Measurements from ENCODE around the gene CCK. TPM values are rescaled to one million over a fixed set of nuclear protein-coding genes. Genes with fewer than 3 reads are reported as not detected.

Gene CCK
- total and polyA plus RNA-seq, 5 donors from 2014 or later: not detected

DNA sequence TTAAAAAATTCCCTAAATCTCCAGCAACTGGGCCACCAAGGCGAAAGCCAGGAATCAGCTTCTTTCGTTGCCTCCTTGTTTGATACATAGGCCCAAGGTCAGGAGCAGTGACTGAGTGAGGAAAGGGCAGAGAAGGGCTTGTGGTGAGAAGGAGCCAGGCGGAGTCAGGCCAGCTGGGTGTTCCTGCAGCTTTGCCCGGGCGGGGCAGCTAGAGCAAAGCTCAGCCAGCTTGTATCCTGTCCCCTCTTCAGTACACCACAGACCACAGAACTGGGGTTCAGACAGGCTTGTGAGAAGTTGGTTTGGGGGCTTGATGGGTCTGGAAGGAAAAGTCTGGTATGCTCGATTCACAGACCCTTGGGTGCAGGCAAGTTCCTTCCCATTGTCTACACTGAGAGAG is 52.6 kb downstream of the CCK start:
- H3K4me1 ChIP-seq (ENCODE audit: control insufficient read depth, insufficient read depth, low read length, poor library complexity, severe bottlenecking): peaks cover 47% of the 10 kb centered on the region
- Mint-ChIP-seq H3K9me3 (peaks cover 0 to 2% (median 0%) of the 10 kb centered on the region in 7 donors), H3K4me3 (peak overlapping the region; percentile 37 to 68 (median 43)), H3K4me1 (peaks cover 29 to 57% (median 45%) of the 10 kb centered on the region in 4 donors), H3K36me3 (peaks cover 33% of the 10 kb centered on the region), H3K27ac (peak overlapping the region; percentile 82 to 97 (median 88)), H3K27me3 (no peaks in the 10 kb centered on the region)
- no peaks in the 10 kb centered on the region for H3K9me3 ChIP-seq (ENCODE audit: control insufficient read depth in 2 of 2, low read length in 2 of 2)
- no peaks in the 10 kb centered on the region for H3K27me3 ChIP-seq (ENCODE audit: control insufficient read depth, insufficient read depth, low read length)
- ATAC-seq (ENCODE audit: low read depth in 2 of 2) (peak; percentile 38 to 49), DNase-seq (peak in 1 of 3 donors; percentile 72)
- no peak overlapping the region for H3K27ac ChIP-seq (ENCODE audit: insufficient read depth, low read length, poor library complexity, severe bottlenecking)
- H3K36me3 ChIP-seq (ENCODE audit: control insufficient read depth, insufficient read depth, low read length): peaks cover 24% of the 10 kb centered on the region
- no peak overlapping the region for H3K4me3 ChIP-seq (ENCODE audit: low read depth, low read length)

DNA sequence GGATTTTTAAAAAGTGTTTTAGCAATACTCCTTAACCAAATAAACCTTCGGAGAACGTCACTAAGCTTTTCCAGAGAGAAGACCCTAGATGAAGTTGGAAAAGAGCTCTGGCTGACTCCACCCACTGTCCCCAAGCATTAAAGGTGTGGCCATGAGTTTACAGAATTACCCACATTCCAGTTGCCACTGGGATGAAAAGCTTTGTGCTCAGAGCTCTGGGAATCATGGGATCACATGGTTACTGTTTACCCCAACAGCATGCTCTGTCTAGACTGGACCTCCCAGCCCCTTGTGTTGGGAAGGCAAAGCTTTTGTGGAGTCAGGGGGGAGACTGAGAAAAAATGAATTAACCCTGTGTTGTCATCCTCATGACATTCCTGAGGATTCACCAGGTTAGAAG is 55.3 kb downstream of the CCK start:
- Mint-ChIP-seq H3K4me1 (peaks cover 9 to 32% (median 25%) of the 10 kb centered on the region in 4 donors), H3K9me3 (peaks cover 0 to 2% (median 0%) of the 10 kb centered on the region in 7 donors), H3K27ac (no peak overlapping the region), H3K36me3 (peaks cover 47% of the 10 kb centered on the region), H3K4me3 (no peak overlapping the region), H3K27me3 (no peaks in the 10 kb centered on the region)
- no peak overlapping the region for H3K27ac ChIP-seq (ENCODE audit: insufficient read depth, low read length, poor library complexity, severe bottlenecking)
- peaks cover 37% of the 10 kb centered on the region for H3K36me3 ChIP-seq (ENCODE audit: control insufficient read depth, insufficient read depth, low read length)
- no peaks in the 10 kb centered on the region for H3K9me3 ChIP-seq (ENCODE audit: control insufficient read depth in 2 of 2, low read length in 2 of 2)
- no peak for DNase-seq
- no peak overlapping the region for H3K4me3 ChIP-seq (ENCODE audit: low read depth, low read length)
- peaks cover 26% of the 10 kb centered on the region for H3K4me1 ChIP-seq (ENCODE audit: control insufficient read depth, insufficient read depth, low read length, poor library complexity, severe bottlenecking)
- no peak for ATAC-seq (ENCODE audit: low read depth in 2 of 2)
- no peaks in the 10 kb centered on the region for H3K27me3 ChIP-seq (ENCODE audit: control insufficient read depth, insufficient read depth, low read length)

DNA sequence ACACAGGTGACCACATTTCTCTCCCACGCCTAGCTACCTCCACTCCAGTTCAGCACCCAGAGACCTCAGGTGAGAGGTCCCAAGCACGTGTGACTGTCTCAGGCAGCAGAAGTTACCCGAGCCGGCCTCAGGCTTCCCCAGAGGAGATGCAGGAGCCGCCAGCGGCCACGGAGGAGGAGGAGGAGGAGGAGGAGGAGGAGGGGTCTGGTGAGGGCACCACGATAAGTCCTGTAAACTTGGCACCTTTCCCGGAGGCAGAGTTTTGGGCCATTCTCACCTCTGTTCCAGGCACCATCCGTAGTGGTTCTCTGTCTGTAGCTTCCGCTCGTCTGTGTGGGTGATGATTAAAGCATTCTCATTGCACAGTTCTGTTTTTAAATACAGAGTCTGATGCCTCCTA is 56.1 kb downstream of the CCK start:
- Histone ChIP-seq H3K36me3 (ENCODE audit: control insufficient read depth, insufficient read depth, low read length) (peaks cover 37% of the 10 kb centered on the region), H3K27ac (ENCODE audit: insufficient read depth, low read length, poor library complexity, severe bottlenecking) (no peak overlapping the region), H3K9me3 (ENCODE audit: control insufficient read depth in 2 of 2, low read length in 2 of 2) (no peaks in the 10 kb centered on the region), H3K27me3 (ENCODE audit: control insufficient read depth, insufficient read depth, low read length) (no peaks in the 10 kb centered on the region), H3K4me1 (ENCODE audit: control insufficient read depth, insufficient read depth, low read length, poor library complexity, severe bottlenecking) (peaks cover 21% of the 10 kb centered on the region), H3K4me3 (ENCODE audit: low read depth, low read length) (no peak overlapping the region)
- DNase-seq (no peak), ATAC-seq (ENCODE audit: low read depth in 2 of 2) (no peak)
- H3K4me3 Mint-ChIP-seq: no peak overlapping the region
- no peaks in the 10 kb centered on the region for H3K27me3 Mint-ChIP-seq
- H3K36me3 Mint-ChIP-seq: peaks cover 48% of the 10 kb centered on the region
- peaks cover 0 to 2% (median 0%) of the 10 kb centered on the region in 7 donors for H3K9me3 Mint-ChIP-seq
- H3K27ac Mint-ChIP-seq: no peak overlapping the region
- H3K4me1 Mint-ChIP-seq: peaks cover 9 to 24% (median 19%) of the 10 kb centered on the region in 4 donors

Other genes starting within 250 kb of the CCK start
- 23.3 TPM for gene TRAK1, start 174.8 kb downstream of the CCK start, total RNA-seq
- gene TRAK1, start 174.8 kb downstream of the CCK start, polyA plus RNA-seq: 1 to 10 TPM; 2.6 to 3.9 (median 3.1) TPM
- not detected for gene LYZL4, start 144.4 kb upstream of the CCK start, total RNA-seq
- gene LYZL4, start 144.4 kb upstream of the CCK start, polyA plus RNA-seq: not detected
- gene VIPR1, start 236.5 kb upstream of the CCK start, total RNA-seq: 31.2 TPM
- gene VIPR1, start 236.5 kb upstream of the CCK start, polyA plus RNA-seq: 10 to 100 TPM in 1 of 4 donors, 1 to 10 TPM in 3; 5.0 to 10.7 (median 8.1) TPM

Measured in CD4-positive, CD25-positive, alpha-beta regulatory T cell (primary cell).